ENCODE data around the gene TANK. TPM values are rescaled to one million over a fixed set of nuclear protein-coding genes. Genes with fewer than 3 reads are reported as not detected.

The TANK gene
- total and polyA plus RNA-seq, 3 experiments from 2014 or later, result 70.8 to 81.7 (median 75.5) TPM

- POLR2A ChIA-PET, result no interaction called here
- Mint-ChIP-seq H3K4me1 (no peaks in the 10 kb centered on the region), H3K27ac (no peak overlapping the region), H3K27me3 (no peaks in the 10 kb centered on the region), H3K9me3 (no peaks in the 10 kb centered on the region), H3K36me3 (no peaks in the 10 kb centered on the region), H3K4me3 (no peak overlapping the region)
- H3K27ac ChIP-seq (ENCODE audit: low read depth, low read length), result no peak overlapping the region
- H3K9me3 ChIP-seq (ENCODE audit: low read length), result no peaks in the 10 kb centered on the region
- no peaks in the 10 kb centered on the region for H3K4me1 ChIP-seq (ENCODE audit: insufficient read depth, low read length)
- no peaks in the 10 kb centered on the region for H3K36me3 ChIP-seq (ENCODE audit: insufficient read depth, low read length)
- H3K4me3 ChIP-seq (ENCODE audit: low read length), result no peak overlapping the region
- no peaks in the 10 kb centered on the region for H3K27me3 ChIP-seq (ENCODE audit: insufficient read depth, low read length, poor library complexity, severe bottlenecking)
- CTCF ChIA-PET, result interaction anchor here (1.0 to 1.5 kb wide), 2 partner anchors 11 to 19 kb away, joined by 3 read pairs; no protein-coding TSS in a partner anchor
- no peak for DNase-seq
These were observed 42.7 kb upstream of the TANK start for GRCh38 chr2:161117506-161117905.

GRCh38 chr2:161118722-161119121, 41.5 kb upstream of the TANK start:
- Mint-ChIP-seq H3K27me3 (no peaks in the 10 kb centered on the region), H3K4me1 (peaks cover 7 to 11% (median 8%) of the 10 kb centered on the region in 3 donors), H3K27ac (no peak overlapping the region), H3K9me3 (no peaks in the 10 kb centered on the region), H3K4me3 (no peak overlapping the region), H3K36me3 (no peaks in the 10 kb centered on the region)
- no peaks in the 10 kb centered on the region for H3K36me3 ChIP-seq (ENCODE audit: insufficient read depth, low read length)
- H3K4me3 ChIP-seq (ENCODE audit: low read length), result no peak overlapping the region
- no peak for DNase-seq
- H3K4me1 ChIP-seq (ENCODE audit: insufficient read depth, low read length), result no peaks in the 10 kb centered on the region
- POLR2A ChIA-PET, result no interaction called here
- no peaks in the 10 kb centered on the region for H3K9me3 ChIP-seq (ENCODE audit: low read length)
- no peak overlapping the region for H3K27ac ChIP-seq (ENCODE audit: low read depth, low read length)
- H3K27me3 ChIP-seq (ENCODE audit: insufficient read depth, low read length, poor library complexity, severe bottlenecking), result no peaks in the 10 kb centered on the region
- CTCF ChIA-PET, result interaction anchor here (1.0 to 1.6 kb wide), 3 partner anchors 10 to 55 kb away, joined by 3 to 5 read pairs (median 3); no protein-coding TSS in a partner anchor

- ChIA-PET POLR2A (no interaction called here), CTCF (interaction anchor here (1.6 kb wide), 1 partner anchor 56 kb away, joined by 5 read pairs; no protein-coding TSS in a partner anchor)
These were observed 40.7 kb upstream of the TANK start for GRCh38 chr2:161119483-161119882.

GRCh38 chr2:161120775-161121174, 39.5 kb upstream of the TANK start:
- Mint-ChIP-seq H3K9me3 (no peaks in the 10 kb centered on the region), H3K27me3 (no peaks in the 10 kb centered on the region), H3K4me1 (peaks cover 7 to 17% (median 8%) of the 10 kb centered on the region in 3 donors), H3K27ac (no peak overlapping the region), H3K36me3 (no peaks in the 10 kb centered on the region), H3K4me3 (no peak overlapping the region)
- Histone ChIP-seq H3K36me3 (ENCODE audit: insufficient read depth, low read length) (no peaks in the 10 kb centered on the region), H3K4me1 (ENCODE audit: insufficient read depth, low read length) (no peaks in the 10 kb centered on the region), H3K4me3 (ENCODE audit: low read length) (no peak overlapping the region), H3K9me3 (ENCODE audit: low read length) (no peaks in the 10 kb centered on the region), H3K27me3 (ENCODE audit: insufficient read depth, low read length, poor library complexity, severe bottlenecking) (no peaks in the 10 kb centered on the region), H3K27ac (ENCODE audit: low read depth, low read length) (no peak overlapping the region)
- no peak for DNase-seq
- POLR2A ChIA-PET, result no interaction called here
- CTCF ChIA-PET, result no interaction called here

More at GRCh38 chr2:161119483-161119882, 40.7 kb upstream of the TANK start:
- H3K4me1 ChIP-seq (ENCODE audit: insufficient read depth, low read length), result no peaks in the 10 kb centered on the region
- H3K27ac Mint-ChIP-seq, result no peak overlapping the region
- DNase-seq, result no peak
- H3K27me3 ChIP-seq (ENCODE audit: insufficient read depth, low read length, poor library complexity, severe bottlenecking), result no peaks in the 10 kb centered on the region
- H3K9me3 ChIP-seq (ENCODE audit: low read length), result no peaks in the 10 kb centered on the region
- no peak overlapping the region for H3K4me3 ChIP-seq (ENCODE audit: low read length)
- H3K27me3 Mint-ChIP-seq, result no peaks in the 10 kb centered on the region
- no peaks in the 10 kb centered on the region for H3K9me3 Mint-ChIP-seq
- H3K36me3 ChIP-seq (ENCODE audit: insufficient read depth, low read length), result no peaks in the 10 kb centered on the region
- no peak overlapping the region for H3K27ac ChIP-seq (ENCODE audit: low read depth, low read length)
- no peak overlapping the region for H3K4me3 Mint-ChIP-seq
- H3K36me3 Mint-ChIP-seq, result no peaks in the 10 kb centered on the region
- H3K4me1 Mint-ChIP-seq, result peaks cover 7 to 17% (median 8%) of the 10 kb centered on the region in 3 donors

GRCh38 chr2:161121622-161122021, 38.6 kb upstream of the TANK start:
- Histone ChIP-seq H3K4me1 (ENCODE audit: insufficient read depth, low read length) (no peaks in the 10 kb centered on the region), H3K9me3 (ENCODE audit: low read length) (no peaks in the 10 kb centered on the region), H3K27ac (ENCODE audit: low read depth, low read length) (no peak overlapping the region), H3K36me3 (ENCODE audit: insufficient read depth, low read length) (no peaks in the 10 kb centered on the region), H3K27me3 (ENCODE audit: insufficient read depth, low read length, poor library complexity, severe bottlenecking) (no peaks in the 10 kb centered on the region), H3K4me3 (ENCODE audit: low read length) (no peak overlapping the region)
- no peaks in the 10 kb centered on the region for H3K9me3 Mint-ChIP-seq
- peaks cover 7 to 17% (median 8%) of the 10 kb centered on the region in 3 donors for H3K4me1 Mint-ChIP-seq
- peak overlapping the region in 1 of 7 donors; percentile 23 for H3K4me3 Mint-ChIP-seq
- ChIA-PET CTCF (interaction anchor here (0.6 kb wide), 1 partner anchor 23 kb away, joined by 4 read pairs; no protein-coding TSS in a partner anchor), POLR2A (no interaction called here)
- no peaks in the 10 kb centered on the region for H3K36me3 Mint-ChIP-seq
- no peak overlapping the region for H3K27ac Mint-ChIP-seq
- DNase-seq, result no peak
- no peaks in the 10 kb centered on the region for H3K27me3 Mint-ChIP-seq

- H3K27me3 ChIP-seq (ENCODE audit: insufficient read depth, low read length, poor library complexity, severe bottlenecking), result no peaks in the 10 kb centered on the region
- no peak overlapping the region for H3K4me3 ChIP-seq (ENCODE audit: low read length)
- ChIA-PET CTCF (no interaction called here), POLR2A (no interaction called here)
- no peaks in the 10 kb centered on the region for H3K36me3 ChIP-seq (ENCODE audit: insufficient read depth, low read length)
- DNase-seq, result no peak
- no peaks in the 10 kb centered on the region for H3K4me1 ChIP-seq (ENCODE audit: insufficient read depth, low read length)
- Mint-ChIP-seq H3K36me3 (no peaks in the 10 kb centered on the region), H3K4me3 (peak overlapping the region in 1 of 7 donors; percentile 22), H3K9me3 (no peaks in the 10 kb centered on the region), H3K4me1 (peaks cover 7 to 17% (median 8%) of the 10 kb centered on the region in 3 donors), H3K27me3 (no peaks in the 10 kb centered on the region), H3K27ac (peak overlapping the region in 1 of 8 donors; percentile 48)
- H3K27ac ChIP-seq (ENCODE audit: low read depth, low read length), result no peak overlapping the region
- H3K9me3 ChIP-seq (ENCODE audit: low read length), result no peaks in the 10 kb centered on the region
These were observed 37.3 kb upstream of the TANK start for GRCh38 chr2:161122772-161123530.

- Histone ChIP-seq H3K27ac (ENCODE audit: low read depth, low read length) (no peak overlapping the region), H3K27me3 (ENCODE audit: insufficient read depth, low read length, poor library complexity, severe bottlenecking) (no peaks in the 10 kb centered on the region), H3K4me3 (ENCODE audit: low read length) (no peak overlapping the region), H3K4me1 (ENCODE audit: insufficient read depth, low read length) (no peaks in the 10 kb centered on the region), H3K9me3 (ENCODE audit: low read length) (no peaks in the 10 kb centered on the region), H3K36me3 (ENCODE audit: insufficient read depth, low read length) (no peaks in the 10 kb centered on the region)
- peaks cover 7 to 17% (median 9%) of the 10 kb centered on the region in 3 donors for H3K4me1 Mint-ChIP-seq
- ChIA-PET CTCF (no interaction called here), POLR2A (no interaction called here)
- DNase-seq, result no peak
- no peaks in the 10 kb centered on the region for H3K9me3 Mint-ChIP-seq
- H3K27me3 Mint-ChIP-seq, result no peaks in the 10 kb centered on the region
- no peak overlapping the region for H3K4me3 Mint-ChIP-seq
- H3K36me3 Mint-ChIP-seq, result no peaks in the 10 kb centered on the region
- H3K27ac Mint-ChIP-seq, result peak overlapping the region in 1 of 8 donors; percentile 37
These were observed 36.6 kb upstream of the TANK start for GRCh38 chr2:161123531-161124030.

- no peak for DNase-seq
- H3K4me1 ChIP-seq (ENCODE audit: insufficient read depth, low read length), result no peaks in the 10 kb centered on the region
- H3K27ac ChIP-seq (ENCODE audit: low read depth, low read length), result no peak overlapping the region
- POLR2A ChIA-PET, result no interaction called here
- H3K9me3 Mint-ChIP-seq, result no peaks in the 10 kb centered on the region
- no peaks in the 10 kb centered on the region for H3K9me3 ChIP-seq (ENCODE audit: low read length)
- peaks cover 7 to 17% (median 13%) of the 10 kb centered on the region in 3 donors for H3K4me1 Mint-ChIP-seq
- H3K4me3 ChIP-seq (ENCODE audit: low read length), result no peak overlapping the region
- no peaks in the 10 kb centered on the region for H3K27me3 Mint-ChIP-seq
- no peaks in the 10 kb centered on the region for H3K36me3 Mint-ChIP-seq
- peak overlapping the region in 1 of 8 donors; percentile 41 for H3K27ac Mint-ChIP-seq
- CTCF ChIA-PET, result interaction anchor here (0.8 kb wide), 1 partner anchor 9 kb away, joined by 3 read pairs; no protein-coding TSS in a partner anchor
- H3K36me3 ChIP-seq (ENCODE audit: insufficient read depth, low read length), result no peaks in the 10 kb centered on the region
- no peaks in the 10 kb centered on the region for H3K27me3 ChIP-seq (ENCODE audit: insufficient read depth, low read length, poor library complexity, severe bottlenecking)
- no peak overlapping the region for H3K4me3 Mint-ChIP-seq
These were observed 36.0 kb upstream of the TANK start for GRCh38 chr2:161124201-161124600.

Data from CD8-positive, alpha-beta memory T cell (primary cell).